Breast epithelium (tissue), 3 donors: ENCODE measurements around the gene FAF2.

Experiments used
- POLR2A ChIP-seq: fragments of 450-650 bp; IDR thresholded peaks from one replicate; pipeline ENCODE4 v1.6.1; 2016; ENCODE audit warnings: antibody characterized with exemption, mild to moderate bottlenecking, moderate library complexity
- POLR2AphosphoS5 ChIP-seq, 3 donors: sonication (generic); formaldehyde crosslinking; IDR thresholded peaks; one replicate each; pipeline ENCODE4 v1.6.1; 2017; ENCODE audit warnings: antibody characterized with exemption in 3 of 3

DNA sequence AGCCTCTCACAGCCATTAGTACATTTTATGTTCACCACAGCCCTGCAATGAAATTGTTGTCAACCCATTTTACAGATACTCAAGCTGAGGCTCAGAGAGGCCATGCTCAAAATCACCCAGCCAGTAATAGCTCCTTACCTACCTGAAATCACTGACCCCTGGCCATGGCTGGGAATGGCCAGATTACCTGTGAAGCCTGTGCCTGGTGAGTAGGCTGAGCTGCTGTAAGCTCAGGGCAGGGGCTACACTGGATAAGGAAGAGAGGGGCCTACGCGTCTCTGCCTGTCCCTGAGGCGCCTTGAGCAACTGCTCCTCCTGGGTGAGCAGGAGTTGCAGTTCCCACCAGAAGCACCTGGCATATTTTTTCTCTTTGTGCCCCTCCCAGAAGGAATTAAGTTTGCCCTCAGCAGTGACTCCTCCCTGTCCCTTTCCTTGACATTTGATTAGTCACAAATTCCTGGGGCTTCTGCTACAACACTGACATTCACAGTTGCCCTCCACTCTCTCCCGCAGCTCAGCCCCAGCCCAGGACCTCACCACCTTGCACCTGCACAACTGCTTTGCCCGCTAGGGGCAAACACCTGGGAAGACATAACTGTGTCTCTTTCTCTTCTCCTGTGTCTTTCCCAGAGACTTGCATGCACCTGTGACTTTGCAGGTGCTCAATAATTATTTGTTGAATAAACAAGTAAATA, 37.6 kb upstream of the FAF2 start:
- TF ChIP-seq POLR2AphosphoS5 (IDR thresholded peaks at IDR 0.05) (no peak), POLR2A (no peak)
